Brain pericyte (primary cell): Measurements from ENCODE around the gene DHX9.

Source experiments
- DNase-seq: peaks from one replicate; pipeline ENCODE4 v3.0.0-alpha.2; 2012; ENCODE audit warnings: low read depth, low spot score

Gene DHX9

DNA sequence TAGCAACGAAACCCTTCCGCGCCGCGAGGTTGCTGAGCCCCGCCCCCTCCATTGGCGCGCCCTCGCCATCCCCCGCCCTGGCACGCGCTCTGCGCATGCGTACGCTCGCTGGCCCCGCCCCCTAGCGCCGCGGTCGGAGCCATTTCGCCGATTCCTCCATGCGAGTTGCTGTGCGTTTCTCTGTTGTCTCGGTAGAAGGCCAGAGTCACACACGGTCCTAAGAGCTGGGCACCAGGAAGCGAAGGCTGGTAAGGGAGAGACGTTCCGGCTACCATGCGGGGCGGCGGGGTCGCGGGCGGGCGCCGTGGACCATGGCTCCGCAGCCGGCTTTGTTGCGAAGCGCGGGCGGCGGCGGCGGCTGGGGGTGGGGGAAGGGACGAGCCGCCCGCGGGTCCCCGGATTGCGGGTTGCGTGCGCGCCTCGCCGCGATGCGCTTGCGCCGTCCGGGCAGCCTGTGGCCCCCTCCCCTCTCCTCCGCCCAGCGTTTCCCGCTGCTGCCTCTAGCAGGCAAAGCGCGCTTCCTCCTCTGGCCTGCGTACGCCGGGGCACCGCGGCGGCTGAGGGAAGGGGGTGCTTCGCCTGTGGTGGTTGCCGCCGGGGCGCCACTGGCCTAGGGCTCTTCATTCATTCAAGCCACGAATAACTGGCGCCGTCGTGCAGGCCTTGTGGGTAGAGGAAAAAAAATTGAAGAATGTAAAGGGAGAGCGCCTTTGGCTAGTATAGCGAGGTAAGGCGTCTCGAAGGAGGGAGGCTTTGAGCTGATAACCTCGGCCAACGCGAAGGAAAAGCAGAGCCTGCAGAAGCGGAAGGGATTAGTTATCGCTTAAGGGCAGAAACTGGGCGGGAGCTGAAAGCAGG is at the start of gene DHX9:
TSS of gene DHX9 (plus strand) at position 139 of the 858 bp plus-strand sequence. CDS start 3,220 bp downstream, outside the sequence.
- peak; percentile 64 for DNase-seq

DNA sequence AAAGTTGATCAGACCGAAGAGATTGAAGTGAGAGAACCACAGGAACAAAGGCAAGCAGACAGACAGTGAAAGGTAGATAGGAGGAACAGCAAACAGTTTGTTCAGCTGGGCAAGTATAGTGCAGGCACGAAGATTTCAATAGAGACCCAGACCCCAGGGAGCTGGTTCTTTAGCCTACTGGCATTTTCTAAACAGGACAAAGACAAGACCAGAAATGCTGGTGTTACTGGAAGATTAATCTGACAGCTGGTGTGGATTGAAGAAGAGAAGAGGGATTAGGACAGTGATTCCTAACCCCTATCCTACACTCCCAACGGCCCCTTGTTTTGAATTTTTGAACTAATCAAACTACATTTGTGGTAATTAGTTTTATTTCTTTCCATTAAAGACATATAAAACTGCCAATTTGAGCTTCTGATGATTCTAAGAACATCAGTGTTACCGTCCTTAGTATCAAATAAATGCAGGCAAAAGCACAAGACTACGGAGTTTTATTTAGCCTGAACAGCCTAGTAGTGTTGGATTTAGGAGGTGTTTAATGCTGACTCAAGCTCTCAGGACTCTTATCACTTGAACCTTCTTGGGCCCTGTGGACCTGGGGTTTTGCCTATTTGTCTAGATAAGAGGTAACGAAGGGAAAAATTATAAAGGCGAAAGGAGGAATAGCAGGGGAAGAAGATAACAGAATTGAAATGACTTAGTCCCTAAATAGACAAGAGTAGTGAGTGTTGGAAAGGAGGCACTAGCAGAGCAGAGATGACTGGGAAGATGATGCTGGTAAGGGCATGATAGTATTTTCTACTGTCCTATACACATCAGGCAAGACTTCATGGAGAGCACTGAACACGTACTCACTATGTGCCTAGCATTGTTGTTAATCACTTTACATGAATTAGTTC is 47.6 kb upstream of the DHX9 start:
- DNase-seq = no peak

DNA sequence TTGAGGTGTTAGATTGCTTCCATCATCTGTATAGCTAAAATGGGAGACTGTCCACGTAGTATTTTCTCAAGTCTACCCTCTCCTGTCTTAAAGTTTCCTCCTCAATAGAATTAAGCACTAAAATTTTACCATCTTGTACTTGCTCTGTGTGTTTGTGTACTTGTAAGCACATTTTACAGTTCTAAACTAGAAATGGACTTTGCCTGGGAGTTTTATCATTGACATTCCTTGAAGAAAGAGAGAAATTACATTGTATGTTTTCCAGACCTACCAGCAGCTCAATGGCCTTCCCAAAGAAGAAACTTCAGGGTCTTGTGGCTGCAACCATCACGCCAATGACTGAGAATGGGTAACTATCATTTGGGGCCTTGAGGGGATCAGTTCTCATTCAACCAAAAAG is 45.1 kb upstream of the DHX9 start:
- no peak for DNase-seq

DNA sequence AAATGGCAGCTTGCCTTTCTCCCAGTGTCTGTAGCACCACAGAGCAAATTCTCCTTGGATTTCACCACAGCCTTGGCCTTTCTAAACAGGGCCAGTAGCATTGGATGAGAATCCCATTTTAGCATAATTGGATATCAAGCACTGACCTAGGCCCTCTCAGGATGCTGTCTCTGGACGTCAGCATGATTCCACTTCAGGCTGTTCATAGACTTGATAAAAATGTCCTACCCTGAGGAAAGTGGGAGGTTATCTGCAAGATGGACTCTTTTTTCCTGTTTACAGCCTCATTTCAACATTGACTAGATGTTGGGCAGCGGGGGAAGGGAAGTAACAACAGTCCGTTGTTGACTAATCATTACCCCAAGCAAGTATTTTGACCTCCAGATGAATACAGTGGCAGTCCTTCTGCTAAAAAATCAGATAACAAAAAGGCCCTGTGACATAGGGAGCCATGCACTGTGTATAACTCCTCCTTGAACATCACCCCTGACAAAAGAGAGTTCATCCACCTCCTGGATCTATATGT is 44.4 kb upstream of the DHX9 start:
- DNase-seq = no peak

DNA sequence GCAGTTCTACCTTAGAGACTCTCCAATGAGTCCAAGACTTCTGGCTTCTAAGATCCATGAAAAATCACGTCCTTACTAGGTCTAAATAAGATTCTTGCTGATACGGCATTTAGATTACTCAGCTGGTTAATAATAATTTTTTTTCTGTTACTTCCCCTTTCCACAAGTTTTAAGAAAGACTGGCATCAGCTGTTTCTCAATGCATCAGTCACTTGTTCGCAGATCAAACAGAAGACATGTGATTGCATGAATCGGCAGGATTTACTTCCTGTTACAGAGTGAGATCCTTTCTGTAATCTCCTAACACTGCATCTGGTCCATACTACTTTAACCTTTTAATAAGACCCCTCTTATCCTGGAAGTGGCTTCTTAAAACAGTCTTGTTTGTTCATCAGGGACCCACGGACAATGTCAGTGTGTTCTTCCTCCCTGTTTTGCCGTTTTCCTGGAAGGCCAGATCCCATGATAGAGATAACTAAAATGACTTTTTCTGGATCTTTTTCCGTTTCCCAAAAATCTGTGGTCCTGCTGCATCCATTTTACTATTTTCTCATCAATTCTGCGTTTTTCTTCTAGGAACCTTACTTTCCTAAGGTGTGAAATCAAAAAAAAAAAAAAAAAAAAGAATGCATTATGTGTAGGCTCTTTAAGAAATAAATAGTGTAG is 43.5 kb upstream of the DHX9 start:
- no peak for DNase-seq

DNA sequence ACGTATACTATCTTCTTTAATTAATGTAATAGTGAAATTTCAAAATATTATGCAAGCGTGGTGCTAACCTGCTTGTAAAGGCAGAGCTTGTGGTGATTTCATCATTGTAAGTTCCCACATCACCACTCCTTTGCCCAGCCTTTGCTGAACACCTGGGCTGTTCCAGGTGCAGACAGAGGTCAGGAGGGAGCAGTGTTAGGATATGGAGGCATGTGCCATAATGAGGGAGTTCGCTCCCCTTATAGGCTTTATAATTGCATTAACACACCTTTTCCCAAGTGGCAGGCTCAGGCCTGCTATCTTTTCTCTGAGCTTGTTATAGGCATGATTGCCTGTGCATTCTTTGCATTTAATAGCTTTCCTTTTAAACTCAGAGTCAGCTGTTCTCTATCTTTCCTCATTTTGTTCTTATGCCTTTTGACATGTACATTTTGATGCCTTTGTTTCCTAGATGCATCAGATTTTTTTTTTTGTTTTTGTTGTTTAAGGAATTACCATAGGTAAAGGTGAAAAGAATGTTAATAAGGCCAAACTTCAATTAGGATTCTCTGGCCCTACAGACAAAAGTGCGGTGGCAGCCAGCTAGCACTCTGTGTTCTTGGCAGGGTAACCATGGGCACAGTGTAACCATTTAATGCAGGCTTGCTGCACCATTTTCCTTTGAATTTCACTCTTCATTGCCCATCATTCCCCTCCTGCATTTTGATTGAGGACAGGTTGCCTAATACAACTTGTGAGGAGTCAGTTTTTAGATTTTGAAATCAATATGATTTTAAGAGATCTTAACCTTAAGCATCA is 36.9 kb upstream of the DHX9 start:
- no peak for DNase-seq

DNA sequence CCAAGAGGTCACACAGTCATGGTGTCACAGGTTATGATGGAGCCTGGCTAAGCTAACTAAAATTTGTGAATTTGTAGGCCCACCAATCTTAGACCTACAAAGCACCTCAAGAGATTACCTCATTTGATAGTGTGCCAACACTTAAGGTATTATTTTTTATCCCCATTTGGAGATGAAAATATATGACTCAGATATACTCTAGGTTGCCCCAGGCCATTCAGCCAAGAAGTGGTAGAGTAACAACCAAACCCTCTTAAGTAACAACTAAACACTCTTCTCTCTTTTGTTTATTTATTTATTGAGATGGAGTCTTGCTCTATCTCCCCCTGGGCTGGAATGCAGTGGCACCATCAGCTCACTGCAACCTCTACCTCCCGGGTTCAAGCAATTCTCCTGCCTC is 35.3 kb upstream of the DHX9 start:
- no peak for DNase-seq

DNA sequence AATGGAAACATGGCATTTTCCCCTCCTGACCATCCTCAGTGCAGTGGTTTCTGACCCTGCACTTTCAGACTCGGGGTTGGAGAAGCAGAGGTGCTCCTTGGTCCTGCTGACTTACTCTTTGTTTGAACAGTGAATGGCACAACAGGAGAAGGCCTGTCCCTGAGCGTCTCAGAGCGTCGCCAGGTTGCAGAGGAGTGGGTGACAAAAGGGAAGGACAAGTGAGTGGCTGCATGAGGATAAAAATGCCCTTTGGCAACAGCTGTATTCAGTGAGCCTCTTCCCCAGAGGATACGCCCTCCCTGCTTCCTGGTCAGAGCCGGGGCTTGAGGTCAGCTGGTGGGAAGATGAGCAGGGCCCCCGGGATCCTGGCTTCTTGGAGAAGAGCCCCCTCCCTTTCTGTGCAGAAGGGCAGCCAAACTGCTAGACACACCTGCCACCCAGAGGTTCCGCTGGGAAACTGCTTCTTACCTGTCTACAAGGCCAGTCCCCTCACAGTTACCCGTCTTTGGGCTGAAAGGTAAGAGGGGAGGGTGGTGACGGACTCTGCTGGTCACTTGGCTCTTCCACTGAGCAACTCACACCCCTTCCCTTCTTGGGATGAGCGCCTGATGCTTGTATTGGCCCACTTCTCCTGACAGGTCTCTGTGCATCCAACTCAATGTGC is 33.0 kb upstream of the DHX9 start:
- DNase-seq = no peak

DNA sequence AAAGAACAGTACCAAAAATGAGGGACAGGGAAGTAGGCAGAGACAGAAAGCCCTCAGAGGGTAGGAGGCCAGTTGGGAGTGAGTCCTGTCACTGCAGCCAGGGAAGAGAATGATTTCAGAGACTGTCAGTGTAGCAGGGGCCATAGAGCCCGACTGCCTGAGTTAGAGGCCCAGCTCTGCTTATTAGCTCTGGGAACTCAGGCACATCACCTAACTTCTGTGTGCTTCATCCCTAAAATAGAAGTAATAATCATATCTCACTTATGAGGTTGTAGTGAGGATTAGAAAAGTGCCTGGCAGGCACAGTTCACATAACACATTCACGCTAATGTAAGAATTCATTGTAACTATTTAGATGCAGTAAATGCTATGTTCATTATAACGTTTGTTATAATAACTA is 31.2 kb upstream of the DHX9 start:
- no peak for DNase-seq

DNA sequence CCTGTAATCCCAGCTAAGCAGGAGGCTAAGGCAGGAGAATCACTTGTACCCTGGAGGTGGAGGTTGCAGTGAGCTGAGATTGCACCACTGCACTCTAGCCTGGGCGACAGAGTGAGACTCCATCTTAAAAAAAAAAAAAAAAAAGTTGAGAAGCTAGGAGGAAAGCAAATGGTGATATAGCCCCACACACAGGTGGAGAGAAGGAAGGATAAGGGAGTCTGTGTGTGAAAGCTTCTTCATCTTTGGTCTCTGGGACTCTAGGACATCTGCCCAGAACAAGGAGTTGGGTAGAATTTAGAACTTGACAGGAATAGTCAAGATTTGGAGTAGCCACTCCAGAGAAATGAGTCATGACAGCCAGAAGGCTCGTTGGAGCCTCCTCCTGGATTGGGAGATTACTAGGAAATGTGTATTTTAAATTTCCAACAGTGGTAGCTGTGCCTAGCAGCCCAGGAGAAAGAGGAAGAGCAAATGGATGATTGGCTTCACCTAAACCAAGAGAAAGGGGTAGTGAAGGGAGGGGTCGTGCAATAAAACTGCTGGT is 29.7 kb upstream of the DHX9 start:
- no peak for DNase-seq

DNA sequence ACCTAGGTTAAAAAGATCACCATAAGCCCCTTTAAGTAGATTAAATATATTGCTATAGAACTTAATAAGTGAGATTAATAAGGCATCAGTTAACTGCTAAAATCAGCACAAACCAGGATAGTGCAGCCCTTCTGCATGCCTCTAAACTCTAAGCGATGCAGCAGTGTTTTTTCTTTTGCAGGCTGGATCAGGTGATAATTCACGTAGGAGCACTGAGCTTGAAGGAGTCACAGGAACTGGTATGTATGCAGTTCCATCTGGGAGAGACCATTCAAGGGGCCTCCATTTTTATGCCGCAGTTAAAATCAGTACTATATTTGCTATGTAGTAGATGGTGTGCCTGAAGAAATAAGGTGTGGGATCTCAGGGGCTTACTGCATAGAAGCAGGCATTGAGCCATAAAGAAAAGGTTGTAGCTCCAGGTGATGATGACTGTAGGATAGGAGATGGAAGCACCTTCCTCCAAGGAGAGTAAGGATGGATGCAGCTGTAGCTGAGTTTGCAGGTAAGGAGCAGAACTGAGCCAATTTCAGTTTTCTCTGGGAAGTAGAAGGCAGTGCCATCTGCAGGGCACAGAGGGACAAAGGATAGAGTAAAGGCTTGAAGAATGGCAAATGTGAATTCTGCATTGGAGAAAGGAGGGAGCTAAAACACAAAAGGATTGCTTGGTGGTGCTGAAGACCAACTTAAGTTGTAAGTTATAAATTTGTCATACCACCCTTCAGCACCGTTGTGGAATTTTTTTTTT is 27.0 kb upstream of the DHX9 start:
- no peak for DNase-seq

DNA sequence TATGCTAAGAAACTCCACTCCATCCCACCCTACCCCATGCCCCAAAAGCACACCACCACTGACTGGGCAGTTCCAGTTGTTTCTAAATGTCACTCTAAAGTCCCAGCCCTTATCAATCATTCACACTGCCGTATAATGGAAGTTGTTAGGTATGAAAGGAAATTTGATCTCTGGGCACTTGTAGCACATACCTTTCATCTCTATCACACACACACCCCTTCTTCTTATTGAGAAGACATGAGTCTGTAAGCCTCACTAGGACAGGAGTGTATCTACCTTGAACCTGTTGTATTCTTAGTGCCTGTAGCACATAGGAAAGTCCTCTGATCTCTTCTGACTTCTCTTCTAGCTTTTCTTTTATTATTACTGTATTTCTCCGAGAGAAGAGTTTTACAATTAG is 22.3 kb upstream of the DHX9 start:
- DNase-seq = no peak

DNA sequence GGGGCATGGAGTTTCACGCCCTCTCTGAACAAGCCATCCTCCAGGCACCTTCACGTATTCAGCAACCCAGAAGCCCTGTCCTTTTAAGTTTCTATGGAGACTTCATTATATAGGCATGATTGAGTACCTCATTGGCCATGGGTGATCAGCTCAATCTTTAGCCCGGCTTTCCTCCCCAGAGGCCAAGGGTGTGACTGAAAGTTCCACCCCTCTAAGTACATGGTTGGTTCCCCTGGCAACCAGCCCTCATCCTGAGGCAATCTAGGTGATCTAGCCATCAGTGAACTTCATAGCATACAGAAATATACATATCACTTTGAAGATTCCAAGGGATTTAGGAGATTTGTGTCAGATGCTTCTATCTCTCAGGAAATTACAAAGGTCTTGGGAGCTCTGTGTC is 21.3 kb upstream of the DHX9 start:
- DNase-seq = no peak

DNA sequence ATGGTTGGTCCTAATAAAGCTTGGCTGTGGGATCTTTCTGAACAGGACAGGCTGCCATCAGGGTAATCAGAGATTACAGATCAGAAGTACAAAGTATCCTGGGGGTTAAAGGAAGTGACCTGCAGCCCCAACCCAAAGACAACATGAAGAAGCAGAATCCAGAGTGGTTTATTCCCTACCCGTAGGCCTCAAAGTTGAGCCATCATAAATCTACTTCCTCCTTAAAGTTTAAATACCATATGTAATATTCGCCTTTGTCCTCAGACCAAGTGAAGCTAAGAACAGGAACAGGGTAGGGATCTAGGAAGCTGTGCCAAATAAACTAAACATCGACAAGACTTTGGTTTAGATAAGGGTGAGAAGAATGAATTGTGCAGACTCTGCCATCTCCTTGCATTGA is 15.9 kb upstream of the DHX9 start:
- no peak for DNase-seq

DNA sequence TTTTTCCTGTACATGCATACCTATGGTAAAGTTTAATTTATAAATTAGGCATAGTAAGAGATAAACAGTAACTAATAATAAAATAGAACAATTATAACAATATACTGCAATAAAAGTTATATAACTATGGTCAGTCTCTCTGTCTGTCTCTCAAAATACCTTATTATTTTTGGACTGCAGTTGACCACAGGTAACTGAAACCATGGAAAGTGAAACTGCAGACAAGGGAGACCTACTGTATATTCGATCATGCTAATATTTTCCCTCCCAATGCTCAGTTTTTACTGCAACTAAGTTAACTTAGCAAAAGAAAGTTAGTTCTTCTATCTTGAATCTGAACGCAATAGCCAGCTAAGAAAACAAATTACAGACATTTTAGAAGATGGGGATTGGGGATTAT is 12.3 kb upstream of the DHX9 start:
- DNase-seq = no peak

DNA sequence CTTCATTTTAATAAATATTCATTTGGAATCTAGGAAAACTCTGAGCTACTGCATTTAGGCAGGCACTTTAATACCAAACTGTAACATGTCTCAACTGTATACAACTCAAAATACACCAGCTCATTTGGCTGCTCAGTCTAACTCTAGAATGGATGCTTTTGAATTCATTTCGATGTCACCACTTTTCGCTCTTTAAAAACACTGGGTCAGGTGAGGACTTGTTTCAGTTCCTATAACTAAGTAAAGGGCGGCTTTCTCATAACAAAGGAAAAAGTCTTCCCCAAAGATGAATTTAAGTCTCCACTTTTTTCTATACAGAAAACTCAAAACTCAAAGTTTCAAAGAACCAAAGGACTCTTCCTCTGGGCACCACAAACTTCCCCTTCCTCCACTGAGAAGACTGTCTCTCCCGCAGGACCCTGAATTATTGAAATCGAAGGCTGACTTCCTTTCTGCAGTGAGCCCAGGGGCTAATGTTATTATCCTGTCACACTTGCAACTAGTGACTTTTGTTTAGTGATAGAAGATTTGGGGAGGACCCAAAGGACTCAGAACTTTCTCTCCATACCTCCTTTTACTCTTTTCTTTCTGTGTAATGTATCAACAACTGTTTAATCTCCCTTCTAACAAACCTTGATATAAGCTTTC is 9.7 kb upstream of the DHX9 start:
- no peak for DNase-seq

DNA sequence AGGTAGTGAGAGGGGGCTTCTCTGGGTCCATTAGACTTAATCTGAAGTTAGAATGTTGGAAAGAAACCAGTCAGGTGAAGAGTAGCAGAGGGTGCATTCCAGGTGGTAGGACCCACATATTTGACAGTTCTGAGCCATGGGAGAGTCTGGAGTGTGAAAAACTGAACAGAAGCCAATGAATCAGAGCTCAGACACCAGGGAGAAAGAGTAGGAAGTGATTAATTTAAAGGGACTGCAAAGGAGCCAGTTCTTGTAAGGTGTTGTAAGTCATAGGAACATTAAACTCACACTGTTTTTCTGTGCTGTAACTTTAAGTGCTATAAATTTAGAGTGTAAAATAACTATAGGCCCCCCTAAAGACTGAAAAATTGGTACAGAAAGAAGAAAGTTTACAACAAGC is 5.9 kb upstream of the DHX9 start:
- no peak for DNase-seq

DNA sequence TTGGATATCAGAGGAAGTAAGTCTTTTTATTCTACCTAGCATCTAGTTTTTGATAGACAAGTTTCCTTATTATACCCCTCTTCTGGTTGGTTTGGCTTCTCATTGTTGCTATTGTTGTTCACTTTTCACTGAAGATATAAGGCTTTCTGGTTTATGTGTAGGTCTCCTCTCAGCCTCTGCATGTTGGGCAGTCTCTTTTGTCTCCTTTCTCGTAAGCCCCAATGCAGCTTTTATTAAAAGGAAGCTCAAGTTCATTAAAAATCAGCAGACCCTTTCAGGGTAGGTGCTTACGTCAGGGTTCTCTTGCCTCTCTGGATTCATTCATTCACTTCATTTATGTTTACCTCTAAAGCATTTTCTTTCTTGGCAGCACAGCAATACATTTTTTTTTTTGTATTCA is 4.8 kb upstream of the DHX9 start:
- DNase-seq = no peak

DNA sequence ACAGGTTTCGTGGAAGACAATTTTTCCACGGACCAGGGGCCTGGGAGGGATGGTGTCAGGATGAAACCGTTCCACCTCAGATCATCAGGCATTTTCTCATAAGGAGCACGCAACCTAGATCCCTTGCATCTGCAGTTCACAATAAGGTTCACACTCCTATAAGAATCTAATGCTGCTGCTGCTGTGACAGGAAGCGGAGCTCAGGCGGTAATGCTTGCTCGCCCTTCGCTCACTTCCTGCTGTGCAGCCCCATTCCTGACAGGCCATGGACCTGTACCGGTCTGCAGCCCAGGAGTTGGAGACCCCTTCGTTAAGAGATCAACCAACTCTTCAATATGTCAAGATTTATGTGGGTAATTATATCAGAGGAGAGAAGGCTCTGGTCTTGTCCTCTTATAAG is 3.3 kb upstream of the DHX9 start:
- DNase-seq = no peak
